SHP77 (cell line): ENCODE results near the gene STXBP6.

Source experiments
- DNase-seq, 2 experiments: peaks; one replicate each; lab custom pipeline; 2025; lab: John Stamatoyannopoulos, UW

Gene STXBP6

DNA sequence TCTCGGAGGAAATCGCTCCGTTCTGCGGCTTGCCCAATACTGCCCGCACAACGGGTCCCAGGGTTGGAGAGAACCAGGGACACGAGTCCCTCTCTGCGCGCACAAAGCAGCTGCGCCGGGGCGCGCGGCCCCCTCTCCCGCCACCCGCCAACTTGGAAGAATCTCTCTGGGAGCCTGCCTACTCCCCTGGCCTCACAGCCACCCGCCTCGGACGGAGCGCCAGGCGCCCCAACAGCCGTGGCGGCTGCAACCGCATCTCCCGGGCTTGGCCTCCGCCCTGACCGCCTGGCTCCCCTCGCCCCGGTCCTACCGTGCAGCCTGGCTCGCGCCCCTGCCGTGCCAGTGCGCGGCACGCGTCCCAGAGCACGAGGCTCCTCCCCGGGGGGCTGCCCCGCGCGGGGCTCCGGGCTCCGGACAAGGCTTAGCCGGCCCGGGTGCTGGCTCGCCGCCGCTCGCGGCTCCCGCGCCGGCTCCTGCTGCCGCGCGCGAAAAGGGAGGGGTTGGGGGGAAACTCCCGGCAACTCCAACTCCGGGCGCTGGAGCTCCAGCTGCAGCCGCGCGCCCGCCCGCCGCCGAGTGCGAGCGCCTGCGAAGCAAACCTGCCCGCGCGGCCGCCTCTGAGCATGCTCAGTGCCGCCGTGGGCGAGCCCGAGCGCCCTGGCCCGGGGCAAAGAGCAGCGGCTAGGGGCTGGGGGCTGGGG lies at the start of gene STXBP6:
Gene STXBP6 (minus strand): TSS at position 580 of the 701 bp plus-strand sequence. CDS start 75,329 bp downstream, outside the sequence.
- peak; percentile 16 to 37 for DNase-seq

- no peak for DNase-seq
Observed at GRCh38 chr14:25097120-25097519, 47.2 kb upstream of the STXBP6 start.

DNA sequence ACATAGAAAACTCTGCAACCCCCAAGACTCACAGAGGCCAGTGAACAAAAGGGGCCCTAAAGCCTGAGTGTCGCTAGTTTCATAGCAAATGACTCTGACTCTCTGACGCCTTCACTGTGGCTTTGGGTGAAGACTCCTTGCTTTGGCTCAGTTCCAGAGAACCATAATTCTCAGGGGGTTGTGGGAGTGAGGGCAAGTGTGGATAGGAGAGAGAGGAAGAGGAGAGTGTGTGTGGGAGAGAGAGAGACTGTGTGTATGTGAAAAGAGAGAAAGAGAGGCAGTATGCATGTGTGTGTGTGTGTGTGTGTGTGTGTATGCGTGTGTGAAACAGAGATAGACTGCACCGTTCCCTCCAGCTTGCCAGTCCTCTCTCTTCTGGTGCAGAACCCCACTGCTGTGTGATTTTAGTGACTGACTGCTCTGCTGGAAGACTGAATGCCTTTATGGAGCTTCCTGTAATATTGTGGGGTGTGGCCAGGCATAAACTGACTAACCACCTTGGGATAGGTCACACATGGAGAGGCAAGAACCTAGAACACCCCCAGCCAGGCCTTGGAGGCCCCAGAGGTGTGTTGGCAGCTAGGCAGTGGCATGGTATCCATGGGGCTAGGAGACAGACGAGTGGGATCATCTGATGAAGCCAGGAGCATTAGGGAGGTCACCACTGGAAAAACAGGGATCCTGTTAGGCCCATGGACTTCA lies 45.9 kb upstream of the STXBP6 start:
- DNase-seq = no peak

- DNase-seq = no peak
Observed at GRCh38 chr14:25094171-25094907, 44.4 kb upstream of the STXBP6 start.

DNA sequence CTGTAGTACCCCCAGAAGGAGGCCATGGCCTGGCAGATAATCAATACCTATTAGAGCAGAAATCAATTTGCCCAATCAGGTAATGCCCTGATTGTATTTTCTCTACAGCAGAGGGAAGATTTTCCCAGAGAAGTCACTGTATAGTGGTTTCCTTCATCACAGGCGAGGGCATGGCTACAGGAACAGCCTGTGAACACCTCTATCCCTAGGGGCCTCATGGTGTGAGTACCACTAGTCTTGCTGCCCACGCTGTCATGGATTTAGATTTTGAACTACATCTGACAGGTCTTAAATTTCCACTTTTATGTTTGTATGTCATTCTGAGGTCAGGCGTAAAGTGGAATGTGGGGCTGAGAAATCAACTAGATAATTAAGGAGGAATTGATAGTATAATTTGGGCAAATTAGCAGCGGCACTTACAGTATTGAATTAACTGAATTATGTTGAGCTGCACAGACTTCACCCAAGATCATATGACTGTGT lies 42.4 kb upstream of the STXBP6 start:
- no peak for DNase-seq

GRCh38 chr14:25090716-25091454 lies 40.9 kb upstream of the STXBP6 start:
- no peak for DNase-seq

- no peak for DNase-seq
Observed at GRCh38 chr14:25090256-25090655, 40.3 kb upstream of the STXBP6 start.

DNA sequence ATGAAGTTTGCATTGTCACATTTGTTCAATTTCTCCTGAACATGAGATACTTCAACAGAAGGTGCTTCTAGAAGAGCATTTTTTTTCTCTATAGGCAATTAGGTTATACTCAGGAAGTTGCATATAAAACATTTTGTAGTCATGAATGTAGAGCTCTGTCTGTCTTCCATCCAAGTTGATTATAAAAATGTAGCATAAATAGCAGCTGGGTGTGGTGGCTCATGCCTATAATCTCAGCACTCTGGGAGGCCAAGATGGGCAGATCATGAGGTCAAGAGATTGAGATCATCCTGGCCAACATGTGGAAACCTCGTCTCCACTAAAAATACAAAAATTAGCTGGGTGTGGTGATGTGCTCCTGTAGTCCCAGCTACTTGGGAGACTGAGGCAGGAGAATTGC lies 39.5 kb upstream of the STXBP6 start:
- DNase-seq = no peak

DNA sequence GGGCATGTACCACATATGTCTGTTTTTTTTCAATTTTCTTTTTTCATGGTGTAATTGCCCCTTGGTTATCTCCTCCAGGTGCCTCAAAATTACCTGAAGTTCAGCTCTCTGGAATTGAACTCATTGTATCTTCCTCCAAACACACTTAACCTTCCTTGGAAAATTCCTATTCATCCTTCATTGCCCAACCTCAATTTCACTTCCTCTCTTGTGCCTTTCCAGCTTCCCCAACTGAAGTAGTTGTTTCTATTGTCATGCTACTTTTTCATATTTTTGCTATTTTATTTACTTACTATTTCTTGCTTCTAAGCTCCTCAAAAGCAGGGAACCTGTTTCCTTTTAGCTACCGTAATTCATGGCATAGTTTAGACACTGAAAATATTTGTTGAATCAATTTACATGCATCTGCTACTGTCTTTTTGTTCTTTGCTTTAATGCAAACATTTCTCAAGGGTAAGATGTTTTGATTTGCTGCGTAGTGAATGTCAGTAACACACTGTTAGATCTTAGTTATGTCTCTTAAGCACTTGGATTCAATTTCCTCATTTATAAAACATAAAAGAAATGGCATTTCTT lies 37.0 kb upstream of the STXBP6 start:
- no peak for DNase-seq

DNA sequence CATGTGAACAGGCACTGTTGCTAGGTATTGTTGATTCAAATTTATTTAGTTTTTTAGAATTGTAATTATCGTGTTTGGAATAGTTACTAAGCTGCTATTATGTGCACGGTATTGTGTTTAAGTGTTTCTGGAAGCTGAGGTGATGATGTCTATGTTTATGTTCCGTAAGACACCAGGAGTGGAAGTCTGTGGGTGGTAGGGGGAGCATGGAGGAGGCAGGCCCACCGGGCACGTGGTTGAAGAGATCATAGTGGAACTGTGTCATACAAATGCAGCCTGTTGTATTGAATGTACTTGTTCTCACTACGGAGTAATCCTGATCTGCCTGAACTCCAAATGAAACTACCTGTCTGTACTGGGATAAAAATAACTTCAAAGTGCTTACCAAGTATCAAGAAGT lies 36.1 kb upstream of the STXBP6 start:
- no peak for DNase-seq

- no peak for DNase-seq
Observed at GRCh38 chr14:25080682-25081081, 30.7 kb upstream of the STXBP6 start.

GRCh38 chr14:25079311-25079710 lies 29.4 kb upstream of the STXBP6 start:
- no peak for DNase-seq

GRCh38 chr14:25074099-25074685 lies 24.2 kb upstream of the STXBP6 start:
- no peak for DNase-seq

- no peak for DNase-seq
Observed at GRCh38 chr14:25069879-25070278, 19.9 kb upstream of the STXBP6 start.

DNA sequence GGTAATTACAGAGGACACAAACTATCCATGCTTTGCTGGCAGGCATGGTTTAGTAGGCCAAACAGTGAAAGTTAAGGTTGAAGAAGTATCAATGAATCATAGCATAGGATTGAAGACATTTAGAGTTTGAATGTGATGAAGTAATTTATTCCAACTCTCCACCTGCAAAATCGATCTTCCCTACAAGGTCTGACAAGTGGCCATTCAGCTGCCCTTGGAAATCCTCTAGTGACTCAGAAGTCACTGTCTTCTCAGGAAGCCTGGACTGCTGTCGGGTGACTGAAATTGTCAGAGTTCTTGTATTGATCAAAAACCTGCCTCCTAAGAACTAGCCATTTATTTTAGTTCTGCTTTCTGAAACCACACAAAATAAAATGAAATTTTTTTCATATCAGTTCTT lies 17.7 kb upstream of the STXBP6 start:
- DNase-seq = no peak

- DNase-seq = no peak
Observed at GRCh38 chr14:25062022-25062321, 12.0 kb upstream of the STXBP6 start.

DNA sequence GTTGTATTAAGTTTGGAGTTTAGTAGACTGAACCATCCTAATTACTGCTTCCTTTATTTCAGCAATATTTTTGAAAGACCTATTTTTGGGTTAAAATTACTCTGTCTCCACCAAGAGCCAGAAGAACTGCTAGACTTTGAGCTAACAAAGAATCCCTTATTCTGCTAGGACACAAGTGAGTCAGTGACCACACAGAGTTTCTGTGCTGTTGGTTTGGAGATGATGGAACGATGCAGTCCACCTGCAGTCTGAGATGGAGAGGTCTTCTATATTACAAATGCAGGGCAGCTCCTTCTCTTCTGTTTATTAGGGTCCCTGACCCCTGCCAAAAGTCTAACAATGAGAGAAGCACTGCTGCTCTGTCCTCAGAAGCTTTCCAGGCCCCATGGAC lies 6.7 kb upstream of the STXBP6 start:
- DNase-seq = no peak

DNA sequence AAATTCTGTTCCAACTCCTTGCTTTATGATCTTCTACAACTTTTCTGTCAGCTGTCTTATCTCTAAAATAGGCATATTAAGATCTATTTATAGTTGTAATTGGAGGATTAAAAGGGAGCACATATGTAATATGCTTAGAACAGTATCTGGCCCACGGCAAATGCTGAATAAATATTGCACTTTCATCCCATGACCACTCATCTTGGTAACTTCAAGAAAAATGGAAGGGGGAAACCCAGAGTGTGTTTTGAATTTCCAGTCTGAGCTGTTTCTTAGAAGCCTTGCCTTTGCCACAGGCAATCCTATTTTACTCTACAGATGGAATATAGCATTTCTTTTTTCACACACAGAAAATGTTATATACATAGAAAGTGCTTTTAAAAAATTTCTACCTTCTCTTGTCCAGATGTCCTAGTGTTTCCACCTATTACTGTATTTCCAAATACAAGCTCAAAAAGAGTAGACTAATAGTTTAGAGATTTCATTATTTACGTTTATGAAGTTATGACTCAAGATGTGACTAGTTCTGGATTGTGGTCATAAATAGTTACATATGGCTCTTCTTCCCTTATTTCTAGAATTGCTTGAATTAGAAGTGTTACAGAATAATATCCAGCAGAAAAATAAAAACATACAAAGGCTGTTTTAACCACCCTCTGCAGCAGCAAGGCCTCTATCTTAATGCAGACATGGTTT lies 6.2 kb upstream of the STXBP6 start:
- DNase-seq = no peak

- no peak for DNase-seq
Observed at GRCh38 chr14:25055005-25055404, 5.1 kb upstream of the STXBP6 start.

DNA sequence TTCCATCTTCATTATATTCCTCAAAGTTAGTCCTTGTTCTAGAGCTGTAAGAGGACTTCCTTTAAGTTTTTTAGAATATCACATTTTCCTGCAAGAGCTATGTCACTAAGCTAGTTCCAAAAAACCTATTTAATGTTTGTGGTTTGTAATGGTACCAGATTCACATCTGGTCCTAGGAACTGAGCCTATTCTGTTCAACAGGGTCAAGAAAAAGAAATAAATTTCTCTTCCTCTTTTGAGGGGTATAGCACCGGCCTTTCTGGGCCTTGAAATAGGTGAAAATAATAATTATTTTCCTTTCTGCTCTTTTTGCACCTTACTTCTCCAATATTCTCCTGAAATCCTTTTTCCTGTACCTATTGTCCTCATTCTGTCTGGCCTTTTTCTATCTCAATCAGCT lies 3.6 kb upstream of the STXBP6 start:
- no peak for DNase-seq

GRCh38 chr14:25052921-25053320 lies 3.0 kb upstream of the STXBP6 start:
- no peak for DNase-seq
